H7 (cell line): ENCODE results near the gene SUPT4H1. TPM values are rescaled to one million over a fixed set of nuclear protein-coding genes. Genes with fewer than 3 reads are reported as not detected.

ENCODE experiments used
- DNase-seq: peaks from one replicate; pipeline ENCODE4 v3.0.0; 2012
- H3K27me3 ChIP-seq: 2 replicates; pipeline ENCODE4 v1.6.0; 2011; ENCODE audit warnings: mild to moderate bottlenecking, low read length; ENCODE audit not compliant: control insufficient read depth, insufficient read depth
- H3K36me3 ChIP-seq: replicated peaks from 2 replicates; pipeline ENCODE4 v1.5.1; 2011; ENCODE audit warnings: low read length; ENCODE audit not compliant: control insufficient read depth, insufficient read depth
- H3K4me3 ChIP-seq: 2 replicates; pipeline ENCODE4 v1.5.1; 2011; ENCODE audit warnings: low read depth, mild to moderate bottlenecking, control low read depth, low read length, moderate library complexity; ENCODE audit not compliant: insufficient read depth
- total RNA-seq: library from RNA; depleted of rRNA; stranded (reverse); fragments of >200 nt; shearing (Covaris generic); gene quantifications from 2 replicates; pipeline ENCODE4 v1.2.3, GENCODE V29; 2014

SUPT4H1 gene
- total RNA-seq, 1 experiment from 2014 or later = 91.6 TPM

GRCh38 chr17:58385359-58385899 lies 33.4 kb upstream of the SUPT4H1 start:
- Histone ChIP-seq H3K4me3 (no peak overlapping the region), H3K36me3 (no peaks in the 10 kb centered on the region), H3K27me3 (no peaks in the 10 kb centered on the region)
- DNase-seq = no peak

- no peak for DNase-seq
- Histone ChIP-seq H3K4me3 (no peak overlapping the region), H3K36me3 (no peaks in the 10 kb centered on the region), H3K27me3 (no peaks in the 10 kb centered on the region)
Observed at GRCh38 chr17:58384897-58385296, 32.9 kb upstream of the SUPT4H1 start.

DNA sequence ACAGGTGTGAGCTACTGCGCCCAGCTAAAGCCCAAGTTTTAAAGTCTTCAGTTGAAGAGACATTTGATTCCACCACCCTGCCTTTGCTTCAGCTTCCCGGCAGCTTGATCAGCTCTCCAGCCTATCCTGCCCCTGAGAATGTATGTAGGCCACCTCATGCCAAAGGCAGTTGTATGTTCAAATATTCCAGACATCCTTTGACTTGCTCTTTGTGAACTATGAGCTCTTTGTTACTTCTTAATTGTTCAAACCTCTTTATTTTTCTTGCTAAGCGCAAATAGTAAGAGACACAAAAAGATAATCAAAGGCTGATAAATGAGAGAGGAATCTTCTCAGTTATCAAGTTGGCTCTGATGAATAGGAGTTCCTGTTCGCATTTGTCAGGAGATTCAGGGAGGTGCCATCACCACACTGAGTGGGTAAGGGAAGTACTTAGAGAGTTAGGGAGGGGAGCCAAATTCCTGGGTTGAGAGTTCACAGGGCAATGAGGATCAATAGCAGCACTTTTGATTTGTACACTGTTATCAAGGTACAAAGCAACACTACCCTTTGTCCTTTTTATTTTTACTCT lies 32.0 kb upstream of the SUPT4H1 start:
- Histone ChIP-seq H3K36me3 (no peaks in the 10 kb centered on the region), H3K4me3 (no peak overlapping the region), H3K27me3 (no peaks in the 10 kb centered on the region)
- no peak for DNase-seq

DNA sequence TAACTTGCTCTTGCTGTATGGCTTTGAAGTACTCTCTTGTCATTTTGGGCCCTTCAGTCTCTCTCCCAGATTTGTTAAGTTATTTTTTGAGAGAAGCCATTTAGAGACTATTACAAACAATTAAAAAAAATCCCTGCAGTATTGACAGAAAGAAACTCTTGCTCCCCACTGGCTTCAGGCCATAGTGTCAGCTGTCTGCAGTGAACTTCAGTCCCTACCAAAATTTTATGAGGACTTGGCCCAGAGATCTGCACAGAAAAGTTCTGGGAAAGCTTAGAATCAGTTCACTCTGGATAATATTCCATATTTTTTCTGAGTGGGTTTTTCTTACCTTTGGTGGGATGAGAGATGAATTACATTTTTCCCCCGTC lies 30.9 kb upstream of the SUPT4H1 start:
- DNase-seq = no peak
- Histone ChIP-seq H3K4me3 (no peak overlapping the region), H3K36me3 (no peaks in the 10 kb centered on the region), H3K27me3 (no peaks in the 10 kb centered on the region)

GRCh38 chr17:58382108-58382871 lies 30.3 kb upstream of the SUPT4H1 start:
- Histone ChIP-seq H3K36me3 (no peaks in the 10 kb centered on the region), H3K27me3 (no peaks in the 10 kb centered on the region), H3K4me3 (no peak overlapping the region)
- DNase-seq = no peak

- DNase-seq = no peak
- H3K27me3 ChIP-seq = no peaks in the 10 kb centered on the region
- no peak overlapping the region for H3K4me3 ChIP-seq
- no peaks in the 10 kb centered on the region for H3K36me3 ChIP-seq
Observed at GRCh38 chr17:58381124-58382035, 29.4 kb upstream of the SUPT4H1 start.

- Histone ChIP-seq H3K36me3 (no peaks in the 10 kb centered on the region), H3K27me3 (no peaks in the 10 kb centered on the region), H3K4me3 (no peak overlapping the region)
- no peak for DNase-seq
Observed at GRCh38 chr17:58380207-58381123, 28.5 kb upstream of the SUPT4H1 start.

DNA sequence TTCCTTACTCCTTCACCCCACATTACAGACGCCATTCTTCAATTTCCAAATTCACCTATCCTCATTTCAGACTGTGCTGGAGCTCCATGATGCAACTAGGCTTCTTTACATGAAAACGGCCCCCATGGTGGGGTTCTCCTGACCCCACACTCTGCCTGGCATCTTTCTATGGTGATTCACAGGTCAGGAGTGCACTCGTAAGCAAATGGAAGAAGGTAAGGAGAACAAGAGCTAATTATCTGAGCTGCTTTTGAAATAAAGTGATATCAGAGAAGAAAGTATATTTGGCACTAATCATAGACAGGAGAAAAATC lies 27.5 kb upstream of the SUPT4H1 start:
- no peak overlapping the region for H3K4me3 ChIP-seq
- no peaks in the 10 kb centered on the region for H3K36me3 ChIP-seq
- no peaks in the 10 kb centered on the region for H3K27me3 ChIP-seq
- DNase-seq = no peak

- no peaks in the 10 kb centered on the region for H3K27me3 ChIP-seq
- H3K4me3 ChIP-seq = no peak overlapping the region
- no peaks in the 10 kb centered on the region for H3K36me3 ChIP-seq
- DNase-seq = no peak
Observed at GRCh38 chr17:58378733-58379510, 26.9 kb upstream of the SUPT4H1 start.

DNA sequence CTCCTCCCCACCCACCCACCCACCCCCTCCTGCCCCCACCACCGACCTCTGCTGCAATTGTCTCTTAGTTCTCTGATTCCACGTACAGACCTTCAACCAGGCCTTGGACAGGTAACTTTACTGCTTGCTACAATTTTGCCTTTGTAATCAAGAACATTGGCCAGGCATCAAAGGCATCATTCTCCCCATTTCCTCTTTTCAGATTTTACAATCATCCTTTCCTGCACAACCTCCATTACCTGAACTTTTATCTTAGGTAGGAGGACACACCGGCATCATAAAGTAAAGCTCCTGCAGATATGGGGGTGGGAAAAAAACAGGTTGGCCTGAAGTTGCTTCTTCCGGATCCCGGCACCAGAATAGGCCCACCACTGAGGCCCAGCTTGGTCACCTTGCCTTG lies 25.7 kb upstream of the SUPT4H1 start:
- no peaks in the 10 kb centered on the region for H3K36me3 ChIP-seq
- DNase-seq = no peak
- H3K27me3 ChIP-seq = no peaks in the 10 kb centered on the region
- H3K4me3 ChIP-seq = no peak overlapping the region

GRCh38 chr17:58377093-58377601 lies 25.1 kb upstream of the SUPT4H1 start:
- no peaks in the 10 kb centered on the region for H3K36me3 ChIP-seq
- no peak for DNase-seq
- H3K27me3 ChIP-seq = no peaks in the 10 kb centered on the region
- no peak overlapping the region for H3K4me3 ChIP-seq

DNA sequence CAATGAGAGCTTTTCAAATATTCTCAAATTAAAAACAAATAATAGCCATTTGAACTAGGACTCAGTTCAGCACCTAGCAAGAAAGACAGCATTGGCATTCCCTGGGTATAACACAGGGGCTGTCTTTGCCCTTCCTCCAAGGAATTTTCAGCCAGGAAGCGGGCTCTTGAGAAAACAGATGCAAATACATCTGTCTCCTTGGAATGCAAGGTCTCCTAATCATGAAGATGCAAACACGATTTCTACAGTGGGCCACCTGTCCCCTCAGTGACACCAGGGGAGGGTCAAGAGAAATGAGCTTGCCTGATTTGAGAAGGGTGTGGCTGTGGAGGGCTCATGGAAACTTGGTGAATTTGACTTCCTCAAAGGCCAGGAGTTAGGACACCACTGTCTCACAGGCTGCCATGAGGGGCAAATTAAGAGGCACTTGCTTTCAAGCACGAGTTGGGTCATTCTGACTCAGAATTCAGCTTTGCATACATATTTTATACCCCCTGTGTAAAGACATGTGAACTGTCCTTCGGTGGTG lies 24.5 kb upstream of the SUPT4H1 start:
- no peaks in the 10 kb centered on the region for H3K36me3 ChIP-seq
- no peak overlapping the region for H3K4me3 ChIP-seq
- no peak for DNase-seq
- no peaks in the 10 kb centered on the region for H3K27me3 ChIP-seq

DNA sequence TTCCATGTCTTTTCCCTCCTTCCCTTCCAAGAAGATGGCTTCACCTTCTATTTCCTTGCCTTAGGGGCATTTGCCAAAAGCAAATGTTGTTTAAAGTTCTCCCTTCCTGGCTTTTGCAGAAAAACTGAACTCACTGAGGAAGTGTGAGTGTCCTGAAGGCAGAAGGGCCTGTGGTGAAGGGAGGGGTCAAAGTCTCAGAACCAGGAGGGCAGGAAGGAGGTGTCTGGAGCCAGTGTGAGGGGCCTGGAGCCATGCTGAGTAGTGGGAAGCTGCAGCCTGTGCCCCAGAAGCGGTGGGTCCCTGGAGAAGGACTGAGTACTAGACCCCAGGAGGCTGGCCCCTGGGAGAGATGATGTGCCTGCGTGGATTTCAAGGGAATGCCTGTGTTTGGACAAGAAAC lies 23.8 kb upstream of the SUPT4H1 start:
- no peak overlapping the region for H3K4me3 ChIP-seq
- DNase-seq = no peak
- no peaks in the 10 kb centered on the region for H3K27me3 ChIP-seq
- H3K36me3 ChIP-seq = no peaks in the 10 kb centered on the region
